ENCODE measurements around the gene EYA2. TPM values are rescaled to one million over a fixed set of nuclear protein-coding genes. Genes with fewer than 3 reads are reported as not detected.

EYA2 gene
- 0.24 and 1.2 TPM in 2 replicates for total RNA-seq

GRCh38 chr20:46894579-46894958, at the start of gene EYA2:
Gene EYA2, plus strand, starts transcription at chr20:46894843. Its CDS starts 95,168 bp downstream, at chr20:46990011.

Other genes starting within 250 kb of the EYA2 start
- gene SLC13A3, start 243.4 kb upstream of the EYA2 start, total RNA-seq = 3.1 and 8.2 TPM in 2 replicates
- 18.4 and 20.3 TPM in 2 replicates for gene TP53RK, start 205.4 kb upstream of the EYA2 start, total RNA-seq
- 43.3 and 48.8 TPM in 2 replicates for gene SLC2A10, start 185.2 kb upstream of the EYA2 start, total RNA-seq